HL-60 (cell line): ENCODE measurements around the gene SATB2.

Experiments used
- POLR2AphosphoS5 ChIP-seq: IDR thresholded peaks from 2 replicates; pipeline ENCODE4 v1.6.1; 2012; ENCODE audit warnings: low read depth
- REST ChIP-seq: IDR thresholded peaks from 2 replicates; pipeline ENCODE4 v1.6.1; 2012; ENCODE audit warnings: low read depth; ENCODE audit not compliant: insufficient replicate concordance
- SPI1 ChIP-seq: IDR thresholded peaks from 2 replicates; pipeline ENCODE4 v1.6.1; 2012; ENCODE audit warnings: low read depth, mild to moderate bottlenecking, borderline replicate concordance
- TF ChIP-seq, protein P1 (sequence below): IDR thresholded peaks from one replicate; pipeline ENCODE4 v1.5.1; 2011; ENCODE audit warnings: low read length, control low read depth, inconsistent platforms; ENCODE audit not compliant: insufficient read depth

DNA sequence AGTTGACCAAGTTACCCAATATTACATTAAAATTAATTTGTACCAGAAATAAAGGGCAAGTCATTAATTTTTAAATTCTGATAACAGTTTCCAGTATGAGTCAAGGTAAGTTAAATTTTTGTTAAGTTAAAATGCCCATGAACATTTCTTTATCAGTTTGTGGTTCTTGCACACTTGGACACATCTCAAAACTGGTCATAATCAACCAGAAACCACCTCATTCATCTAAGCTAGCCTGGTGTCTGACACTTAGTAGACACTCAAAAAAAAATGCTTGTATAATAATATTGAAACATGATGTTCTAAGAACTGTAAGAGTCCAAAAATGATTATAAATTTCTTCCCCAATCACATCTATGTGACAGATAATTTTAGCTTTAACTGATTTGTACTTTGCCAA is 62.4 kb downstream of the SATB2 start:
- TF ChIP-seq, protein P1, sequence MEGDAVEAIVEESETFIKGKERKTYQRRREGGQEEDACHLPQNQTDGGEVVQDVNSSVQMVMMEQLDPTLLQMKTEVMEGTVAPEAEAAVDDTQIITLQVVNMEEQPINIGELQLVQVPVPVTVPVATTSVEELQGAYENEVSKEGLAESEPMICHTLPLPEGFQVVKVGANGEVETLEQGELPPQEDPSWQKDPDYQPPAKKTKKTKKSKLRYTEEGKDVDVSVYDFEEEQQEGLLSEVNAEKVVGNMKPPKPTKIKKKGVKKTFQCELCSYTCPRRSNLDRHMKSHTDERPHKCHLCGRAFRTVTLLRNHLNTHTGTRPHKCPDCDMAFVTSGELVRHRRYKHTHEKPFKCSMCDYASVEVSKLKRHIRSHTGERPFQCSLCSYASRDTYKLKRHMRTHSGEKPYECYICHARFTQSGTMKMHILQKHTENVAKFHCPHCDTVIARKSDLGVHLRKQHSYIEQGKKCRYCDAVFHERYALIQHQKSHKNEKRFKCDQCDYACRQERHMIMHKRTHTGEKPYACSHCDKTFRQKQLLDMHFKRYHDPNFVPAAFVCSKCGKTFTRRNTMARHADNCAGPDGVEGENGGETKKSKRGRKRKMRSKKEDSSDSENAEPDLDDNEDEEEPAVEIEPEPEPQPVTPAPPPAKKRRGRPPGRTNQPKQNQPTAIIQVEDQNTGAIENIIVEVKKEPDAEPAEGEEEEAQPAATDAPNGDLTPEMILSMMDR: no peak
- TF ChIP-seq POLR2AphosphoS5 (no peak), REST (no peak), SPI1 (no peak)
